HUDEP-2 (cell line): ENCODE measurements around the gene TTC39C.
A peak's percentile ranks its signal among the peaks of the same experiment; 100 is the strongest.

Experiments used
- DNase-seq, 76 experiments: peaks; one replicate each; lab custom pipeline; 2025; ENCODE audit not compliant: unreplicated experiment in 76 of 76; lab: John Stamatoyannopoulos, UW

Gene TTC39C

GRCh38 chr18:24014062-24014985 lies at the start of gene TTC39C:
TSS of gene TTC39C (plus strand) at chr18:24014754. CDS start at chr18:24014872, 118 bp downstream.
- peak in 13 of 76 experiments; percentile 2 to 33 (median 17) for DNase-seq

- no peak for DNase-seq
Measured at GRCh38 chr18:23966909-23967308, 47.6 kb upstream of the TTC39C start.

- no peak for DNase-seq
Measured at GRCh38 chr18:23967321-23968089, 47.0 kb upstream of the TTC39C start.

- DNase-seq: no peak
Measured at GRCh38 chr18:23968638-23969604, 45.6 kb upstream of the TTC39C start.

GRCh38 chr18:23969664-23970063 lies 44.9 kb upstream of the TTC39C start:
- no peak for DNase-seq

- no peak for DNase-seq
Measured at GRCh38 chr18:23970161-23971096, 44.1 kb upstream of the TTC39C start.

- no peak for DNase-seq
Measured at GRCh38 chr18:23971097-23971440, 43.5 kb upstream of the TTC39C start.

- no peak for DNase-seq
Measured at GRCh38 chr18:23971666-23972230, 42.8 kb upstream of the TTC39C start.

GRCh38 chr18:23972453-23972852 lies 42.1 kb upstream of the TTC39C start:
- DNase-seq: no peak

- DNase-seq: no peak
Measured at GRCh38 chr18:23977103-23977502, 37.5 kb upstream of the TTC39C start.

- no peak for DNase-seq
Measured at GRCh38 chr18:23977719-23978483, 36.7 kb upstream of the TTC39C start.

- no peak for DNase-seq
Measured at GRCh38 chr18:23981369-23981980, 33.1 kb upstream of the TTC39C start.

GRCh38 chr18:23982155-23983079 lies 32.1 kb upstream of the TTC39C start:
- DNase-seq: no peak

GRCh38 chr18:23983112-23983511 lies 31.4 kb upstream of the TTC39C start:
- DNase-seq: no peak

GRCh38 chr18:23986600-23987359 lies 27.8 kb upstream of the TTC39C start:
- DNase-seq: no peak
